ENCODE data around the gene NOL4L.
"Not testable (repeated sequence)": the region's sequence is repeated elsewhere in the genome, so short reads cannot be mapped to it uniquely, and the experiment has no call there.

Gene NOL4L

GRCh38 chr20:32594204-32594603, 9.1 kb upstream of the NOL4L start:
- no peak for DNase-seq

GRCh38 chr20:32592616-32593015, 7.5 kb upstream of the NOL4L start:
- not testable (repeated sequence) for DNase-seq

DNA sequence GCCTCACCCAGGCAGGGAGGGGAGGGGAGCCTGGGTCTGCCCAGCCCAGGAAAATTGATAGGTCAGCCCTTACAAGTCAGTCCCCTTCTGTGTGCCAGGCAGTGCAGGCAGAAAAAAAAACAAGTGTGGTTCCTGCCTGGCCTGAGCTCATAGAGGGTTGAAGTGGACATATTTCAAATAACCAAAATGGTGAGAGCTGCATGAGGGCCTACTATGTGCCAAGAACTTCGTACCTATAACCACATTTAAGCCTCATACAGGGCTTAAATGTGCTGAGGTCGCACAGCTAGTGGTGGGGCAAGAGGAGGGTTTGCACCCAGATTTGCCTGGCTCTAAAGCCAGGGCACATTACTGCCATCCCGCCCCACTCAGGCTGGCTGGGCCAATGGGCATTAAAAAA, 6.9 kb upstream of the NOL4L start:
- no peak for DNase-seq

- no peak for DNase-seq
These were observed 4.6 kb upstream of the NOL4L start for GRCh38 chr20:32589769-32590168.

- DNase-seq: no peak
These were observed 4.1 kb upstream of the NOL4L start for GRCh38 chr20:32589256-32589655.

GRCh38 chr20:32588040-32588439, 2.9 kb upstream of the NOL4L start:
- no peak for DNase-seq

DNA sequence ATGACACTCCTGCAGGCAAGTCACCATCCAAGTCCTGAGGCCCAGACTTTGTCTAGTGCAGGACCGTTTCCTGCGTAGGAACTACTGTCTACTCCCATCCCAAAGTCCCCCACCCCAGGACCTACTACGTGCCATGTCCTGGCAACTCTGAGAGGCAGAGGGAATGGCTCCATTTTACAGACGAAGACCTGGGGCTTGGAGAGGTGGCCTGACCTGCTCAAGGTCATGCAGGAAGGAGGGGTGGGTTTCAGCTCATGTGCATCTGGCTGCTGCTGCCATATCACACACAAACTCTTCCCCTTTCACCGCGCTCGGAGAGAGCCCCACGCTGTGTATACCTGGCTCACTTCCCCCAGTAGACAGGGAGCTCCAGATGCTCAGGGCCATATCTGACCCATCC, 1.2 kb upstream of the NOL4L start:
- DNase-seq: no peak

GRCh38 chr20:32585586-32586127, 524 bp upstream of the NOL4L start:
- no peak for DNase-seq

- DNase-seq: no peak
These were observed 1.5 kb downstream of the NOL4L start for GRCh38 chr20:32583581-32584070.

- DNase-seq: no peak
These were observed 2.2 kb downstream of the NOL4L start for GRCh38 chr20:32582659-32583580.

- DNase-seq: peak; percentile 47
These were observed 3.1 kb downstream of the NOL4L start for GRCh38 chr20:32581839-32582658.

DNA sequence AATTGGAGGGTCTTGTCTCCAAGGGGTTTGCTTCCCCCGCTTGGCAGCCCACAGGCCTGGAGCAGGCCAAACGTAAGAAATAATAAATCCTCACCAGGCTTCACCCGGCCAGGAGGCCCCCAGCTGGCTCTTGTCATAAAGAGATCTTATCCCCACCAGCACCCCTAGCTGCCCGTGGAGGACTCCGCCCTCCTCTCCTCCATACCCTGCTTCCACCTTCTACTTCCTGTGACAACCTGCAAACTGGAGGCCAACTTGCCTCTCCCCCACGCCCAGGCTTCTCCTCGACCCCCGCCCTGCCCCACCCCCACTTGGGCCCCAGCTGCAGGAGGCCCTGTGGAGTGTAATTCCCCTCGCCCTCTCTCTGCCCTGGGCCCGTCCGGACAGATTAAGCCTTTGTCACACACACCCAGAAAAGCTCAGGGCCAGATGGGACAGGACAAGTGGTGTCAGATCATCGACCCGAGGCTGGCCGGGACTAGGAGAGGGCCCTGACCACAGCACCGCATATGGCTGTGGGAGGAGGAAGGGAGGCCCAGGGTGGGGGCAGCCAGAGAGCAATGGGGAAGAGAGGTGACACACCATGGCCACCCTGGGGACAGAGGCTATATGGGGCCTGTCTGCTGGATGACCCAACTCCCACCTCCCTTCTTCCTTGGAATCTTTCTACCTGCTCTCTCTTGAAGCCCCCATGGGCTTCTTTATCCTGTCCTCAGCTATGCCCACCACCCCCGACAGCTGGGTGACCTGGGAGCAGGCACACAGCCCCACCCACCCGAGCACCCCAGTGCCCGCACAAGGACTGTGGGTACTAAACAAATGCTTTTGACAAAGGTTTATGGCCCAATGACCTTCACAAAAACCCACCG, 3.9 kb downstream of the NOL4L start:
- DNase-seq: peak; percentile 61

DNA sequence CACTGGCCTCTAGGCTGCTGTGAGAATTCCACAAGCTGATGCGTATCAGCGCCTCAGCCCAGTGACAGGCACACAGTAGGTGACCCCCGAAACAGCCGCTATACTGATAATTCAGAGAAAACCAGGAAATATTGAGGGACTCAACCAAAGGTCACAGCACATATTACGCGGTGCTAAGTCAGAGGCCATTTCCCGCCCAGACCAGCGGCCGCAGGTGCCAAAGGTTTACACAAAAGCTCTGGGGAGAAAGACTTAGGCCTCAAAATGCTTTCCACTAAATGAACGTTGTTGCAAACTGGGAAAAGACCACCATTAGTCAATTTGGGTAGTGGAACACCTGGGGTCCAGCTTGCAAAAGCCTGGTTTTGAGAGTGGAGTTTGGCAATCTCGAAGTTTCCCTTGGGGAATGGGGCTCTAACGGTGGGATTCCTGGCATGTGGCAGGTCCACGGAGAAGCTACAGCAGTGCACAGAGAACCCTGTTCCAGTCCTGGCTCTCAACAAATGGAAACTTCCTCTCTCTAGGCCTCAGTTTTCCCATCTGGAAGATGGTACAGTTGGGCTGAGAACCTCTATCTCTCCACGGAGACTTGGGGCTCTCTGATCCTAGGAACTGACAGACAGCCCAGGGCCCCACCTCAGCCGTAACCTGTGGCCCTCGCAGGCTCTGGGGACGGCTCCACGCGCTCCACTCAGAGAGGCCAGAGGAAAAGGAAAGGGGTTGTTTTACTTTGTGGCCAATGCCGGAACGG, 4.7 kb downstream of the NOL4L start:
- DNase-seq: no peak

GRCh38 chr20:32578840-32579390, 6.2 kb downstream of the NOL4L start:
- DNase-seq: no peak

DNA sequence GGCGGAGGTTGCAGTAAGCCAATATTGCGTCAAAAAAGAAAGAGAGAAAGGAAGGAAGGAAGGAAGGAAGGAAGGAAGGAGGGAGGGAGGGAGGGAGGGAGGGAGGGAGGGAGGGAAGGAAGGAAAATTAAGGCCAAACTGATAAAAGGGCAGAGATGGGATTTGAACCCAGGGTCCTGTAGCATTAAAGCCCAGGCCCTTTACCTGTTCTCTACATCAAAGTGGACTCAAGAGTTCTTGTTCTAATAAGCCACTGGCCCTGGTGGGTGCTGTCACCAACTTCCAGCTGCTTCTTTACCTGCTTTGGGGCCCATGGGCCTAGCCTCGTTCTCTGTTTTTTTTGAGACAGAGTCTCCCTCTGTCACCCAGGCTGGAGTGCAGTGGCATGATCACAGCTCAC, 7.1 kb downstream of the NOL4L start:
- DNase-seq: not testable (repeated sequence)

DNA sequence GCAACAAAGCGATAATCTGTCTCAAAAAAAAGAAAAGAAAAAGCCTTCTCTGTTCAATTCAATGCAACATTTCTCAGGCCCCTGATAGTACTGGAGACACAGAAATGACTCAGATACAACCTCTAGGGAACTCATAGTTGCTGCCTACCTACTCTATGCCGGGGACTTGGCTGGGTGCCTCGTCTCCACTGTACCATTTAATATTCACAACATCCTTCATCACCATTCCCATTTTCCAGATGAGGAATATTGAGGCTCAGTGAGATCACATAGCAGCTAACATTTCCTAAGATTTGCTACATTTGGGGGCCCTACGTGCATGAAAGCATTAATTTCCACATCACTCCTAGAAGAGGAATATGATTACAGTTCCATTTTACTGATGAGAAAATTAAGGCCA, 7.5 kb downstream of the NOL4L start:
- DNase-seq: no peak

GRCh38 chr20:32577023-32577422, 8.1 kb downstream of the NOL4L start:
- no peak for DNase-seq

- no peak for DNase-seq
These were observed 8.6 kb downstream of the NOL4L start for GRCh38 chr20:32576560-32576959.

- DNase-seq: no peak
These were observed 9.3 kb downstream of the NOL4L start for GRCh38 chr20:32575805-32576204.

- DNase-seq: no peak
These were observed 9.9 kb downstream of the NOL4L start for GRCh38 chr20:32575227-32575581.
